Peyer's patch (tissue), 4 donors: Measurements from ENCODE around the gene SRBD1.

Source experiments
- POLR2A ChIP-seq, 2 donors: fragments of 450-650 bp; IDR thresholded peaks; one replicate each; pipeline ENCODE4 v1.5.1; 2017; ENCODE audit warnings: antibody characterized with exemption in 2 of 2, mild to moderate bottlenecking in 2 of 2, moderate library complexity in 2 of 2
- TF ChIP-seq, protein P1 (sequence below), 6 experiments: fragments of 450-650 bp in 4 of 6; fragments of 200-600 bp in 2 of 6; sonication (generic) in 1 of 6; IDR thresholded peaks; one replicate each; pipeline ENCODE4 v1.5.1; 2017 to 2019; ENCODE audit warnings: antibody characterized with exemption in 6 of 6, mild to moderate bottlenecking in 3 of 6, moderate library complexity in 1 of 6

DNA sequence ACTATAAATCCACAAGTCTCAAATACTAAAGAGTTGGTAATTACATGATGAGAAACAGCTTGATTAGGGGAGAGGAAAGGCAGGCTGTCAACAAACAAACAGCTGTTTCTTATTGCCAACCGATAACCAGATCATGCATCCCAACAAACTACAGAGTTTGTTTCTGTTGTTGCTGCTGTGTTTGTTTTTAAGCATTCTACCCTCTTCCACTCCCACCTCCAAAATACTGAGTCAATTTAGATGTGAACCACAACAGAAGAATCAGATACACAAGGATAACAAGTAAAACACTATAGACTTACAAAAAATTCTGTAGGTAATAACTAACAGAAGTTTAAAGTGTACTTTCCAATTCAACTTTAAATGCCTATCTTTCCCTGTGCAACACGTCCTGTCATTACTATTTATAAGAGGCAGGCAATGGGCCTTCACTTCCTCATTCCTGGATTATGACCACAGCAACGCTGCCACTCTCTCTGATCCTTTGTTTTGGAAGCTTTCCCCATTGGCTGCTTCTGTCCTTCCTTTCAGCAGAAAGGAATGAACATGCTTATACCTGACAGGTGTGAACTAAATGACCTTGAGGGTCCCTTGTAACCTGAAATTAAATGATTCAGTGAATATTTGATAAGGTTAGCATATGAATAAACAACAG is 152.0 kb downstream of the SRBD1 start:
- TF ChIP-seq, protein P1, sequence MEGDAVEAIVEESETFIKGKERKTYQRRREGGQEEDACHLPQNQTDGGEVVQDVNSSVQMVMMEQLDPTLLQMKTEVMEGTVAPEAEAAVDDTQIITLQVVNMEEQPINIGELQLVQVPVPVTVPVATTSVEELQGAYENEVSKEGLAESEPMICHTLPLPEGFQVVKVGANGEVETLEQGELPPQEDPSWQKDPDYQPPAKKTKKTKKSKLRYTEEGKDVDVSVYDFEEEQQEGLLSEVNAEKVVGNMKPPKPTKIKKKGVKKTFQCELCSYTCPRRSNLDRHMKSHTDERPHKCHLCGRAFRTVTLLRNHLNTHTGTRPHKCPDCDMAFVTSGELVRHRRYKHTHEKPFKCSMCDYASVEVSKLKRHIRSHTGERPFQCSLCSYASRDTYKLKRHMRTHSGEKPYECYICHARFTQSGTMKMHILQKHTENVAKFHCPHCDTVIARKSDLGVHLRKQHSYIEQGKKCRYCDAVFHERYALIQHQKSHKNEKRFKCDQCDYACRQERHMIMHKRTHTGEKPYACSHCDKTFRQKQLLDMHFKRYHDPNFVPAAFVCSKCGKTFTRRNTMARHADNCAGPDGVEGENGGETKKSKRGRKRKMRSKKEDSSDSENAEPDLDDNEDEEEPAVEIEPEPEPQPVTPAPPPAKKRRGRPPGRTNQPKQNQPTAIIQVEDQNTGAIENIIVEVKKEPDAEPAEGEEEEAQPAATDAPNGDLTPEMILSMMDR (IDR thresholded peaks at IDR 0.05): no peak
- no peak for TF ChIP-seq POLR2A (IDR thresholded peaks at IDR 0.05)
